ENCODE results near the gene POM121L12.

POM121L12 gene

DNA sequence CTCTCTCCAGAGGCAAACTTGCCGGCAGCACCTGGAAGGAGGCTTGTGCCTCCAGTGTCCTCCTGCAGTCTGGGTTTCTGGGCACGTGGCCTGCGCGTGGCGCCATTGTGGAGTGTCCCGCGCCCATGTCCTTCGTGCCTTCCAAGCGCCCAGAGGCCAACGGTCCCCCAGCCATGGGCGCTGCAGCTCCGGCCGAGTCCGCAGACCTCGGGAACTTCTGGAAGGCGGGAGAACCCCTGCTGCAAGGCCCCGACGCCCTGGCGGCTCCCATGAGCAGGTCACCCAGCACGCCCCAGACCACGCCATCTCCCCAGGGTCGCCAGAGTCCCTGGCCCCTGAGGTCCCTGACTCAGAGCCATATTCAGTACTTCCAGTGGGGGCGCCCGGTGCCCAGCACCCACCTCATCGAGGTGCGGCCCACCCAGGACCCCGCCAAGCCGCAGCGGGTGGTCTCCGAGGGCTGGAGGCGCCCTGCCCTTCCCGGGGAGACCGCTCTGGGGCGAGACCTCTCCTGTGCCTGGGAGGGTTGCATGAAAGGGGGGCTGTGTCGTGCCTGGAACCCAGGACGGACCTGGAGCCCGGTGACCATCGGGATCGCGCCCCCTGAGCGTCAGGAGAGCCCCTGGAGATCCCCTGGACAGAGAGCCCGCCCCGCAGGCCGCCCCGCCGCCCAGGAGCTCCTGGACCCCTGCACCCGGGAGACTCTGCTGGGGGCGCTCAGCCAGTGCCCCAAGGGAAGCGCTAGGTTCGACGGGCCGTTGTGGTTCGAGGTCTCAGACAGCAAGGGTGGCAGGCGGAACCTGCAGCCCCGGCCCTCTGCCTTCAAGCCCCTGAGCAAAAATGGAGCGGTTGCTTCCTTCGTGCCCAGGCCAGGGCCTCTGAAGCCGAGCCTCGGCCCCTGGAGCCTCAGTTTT lies at the start of gene POM121L12:
Gene POM121L12, plus strand, starts transcription at position 135 of the 914 bp plus-strand sequence. Its CDS starts 39 bp downstream, at position 174.
- Mint-ChIP-seq H3K4me3 (no peak within 1 kb of the TSS), H3K27ac (no peak within 1 kb of the TSS), H3K27me3 (no peaks in the 10 kb centered on the region), H3K36me3 (no peaks in the 10 kb centered on the region), H3K9me3 (ENCODE audit: low read depth) (peaks cover 16% of the 10 kb centered on the region), H3K4me1 (ENCODE audit: low read depth) (no peaks in the 10 kb centered on the region)

DNA sequence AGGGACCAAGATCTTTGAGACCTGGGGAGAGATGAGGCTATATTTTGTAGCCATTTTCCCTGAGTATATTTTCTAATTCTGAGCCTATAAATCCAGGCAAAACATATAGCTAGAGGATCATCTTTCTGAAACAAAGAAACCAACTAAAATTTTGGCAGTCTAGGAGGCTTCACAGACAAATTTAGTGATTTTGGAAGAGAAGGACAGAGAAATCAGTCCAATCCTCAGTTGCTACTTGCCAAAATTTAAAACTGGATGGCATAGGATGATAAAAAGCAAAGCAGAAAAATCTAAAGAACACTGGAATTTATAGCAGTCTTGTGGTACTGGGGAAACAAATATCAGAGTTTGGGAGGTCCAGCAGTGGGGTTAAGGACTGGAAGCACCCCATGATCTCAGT lies 43.4 kb upstream of the POM121L12 start:
- Mint-ChIP-seq H3K27ac (no peak overlapping the region), H3K36me3 (no peaks in the 10 kb centered on the region), H3K9me3 (ENCODE audit: low read depth) (peaks cover 18% of the 10 kb centered on the region), H3K4me1 (ENCODE audit: low read depth) (no peaks in the 10 kb centered on the region), H3K27me3 (no peaks in the 10 kb centered on the region), H3K4me3 (no peak overlapping the region)

GRCh38 chr7:52992479-52993162 lies 42.8 kb upstream of the POM121L12 start:
- Mint-ChIP-seq H3K4me3 (no peak overlapping the region), H3K4me1 (ENCODE audit: low read depth) (no peaks in the 10 kb centered on the region), H3K27me3 (no peaks in the 10 kb centered on the region), H3K27ac (no peak overlapping the region), H3K36me3 (no peaks in the 10 kb centered on the region), H3K9me3 (ENCODE audit: low read depth) (peaks cover 18% of the 10 kb centered on the region)

DNA sequence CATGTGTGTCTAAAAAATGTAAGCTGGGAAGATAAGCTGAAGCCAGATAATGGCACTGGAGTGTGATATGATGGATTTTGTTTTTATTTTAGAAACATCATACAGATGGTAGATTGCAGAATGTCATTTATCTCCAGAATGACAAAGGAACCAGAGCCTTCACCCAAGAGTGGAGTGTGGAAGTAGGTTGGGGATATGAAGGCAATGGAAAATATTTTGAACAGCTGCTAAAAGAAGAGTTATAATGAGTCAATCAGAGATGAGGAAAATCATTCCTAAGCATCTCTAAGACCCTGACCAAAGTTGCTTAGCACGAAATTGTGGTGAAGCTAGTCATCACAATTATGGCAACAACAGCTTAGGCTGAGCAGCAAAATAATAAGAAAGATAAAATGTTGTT lies 39.8 kb upstream of the POM121L12 start:
- Mint-ChIP-seq H3K4me3 (no peak overlapping the region), H3K9me3 (ENCODE audit: low read depth) (peaks cover 11% of the 10 kb centered on the region)

GRCh38 chr7:53001221-53001620 lies 34.2 kb upstream of the POM121L12 start:
- Mint-ChIP-seq H3K4me3 (no peak overlapping the region), H3K4me1 (ENCODE audit: low read depth) (no peaks in the 10 kb centered on the region), H3K9me3 (ENCODE audit: low read depth) (peaks cover 3% of the 10 kb centered on the region), H3K27me3 (no peaks in the 10 kb centered on the region), H3K36me3 (no peaks in the 10 kb centered on the region), H3K27ac (no peak overlapping the region)

More for the DNA sequence above, 39.8 kb upstream of the POM121L12 start:
- Mint-ChIP-seq H3K27me3 (no peaks in the 10 kb centered on the region), H3K27ac (no peak overlapping the region), H3K4me1 (ENCODE audit: low read depth) (no peaks in the 10 kb centered on the region), H3K36me3 (no peaks in the 10 kb centered on the region)

DNA sequence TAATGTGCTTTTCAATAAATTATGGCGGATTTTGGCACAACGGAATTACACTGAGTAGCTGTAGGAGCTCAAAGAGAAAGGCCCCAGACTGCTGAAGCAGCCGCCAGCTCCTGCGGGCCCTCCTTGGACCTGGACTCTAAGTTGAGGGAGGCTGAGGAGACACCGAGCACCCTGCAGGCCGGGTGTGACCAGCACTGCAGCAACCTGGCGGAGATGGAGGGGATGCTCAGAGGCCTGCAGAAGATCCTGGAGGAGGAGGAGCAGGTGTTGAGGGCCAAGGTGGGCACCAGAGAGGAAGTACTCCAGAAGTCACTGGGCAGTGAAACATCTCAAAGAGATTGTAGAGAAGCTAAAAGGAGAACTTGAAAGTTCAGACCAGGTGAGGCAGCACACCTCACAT lies 33.0 kb upstream of the POM121L12 start:
- Mint-ChIP-seq H3K36me3 (no peaks in the 10 kb centered on the region), H3K27me3 (no peaks in the 10 kb centered on the region), H3K9me3 (ENCODE audit: low read depth) (peaks cover 7% of the 10 kb centered on the region), H3K4me3 (no peak overlapping the region), H3K4me1 (ENCODE audit: low read depth) (no peaks in the 10 kb centered on the region), H3K27ac (no peak overlapping the region)

DNA sequence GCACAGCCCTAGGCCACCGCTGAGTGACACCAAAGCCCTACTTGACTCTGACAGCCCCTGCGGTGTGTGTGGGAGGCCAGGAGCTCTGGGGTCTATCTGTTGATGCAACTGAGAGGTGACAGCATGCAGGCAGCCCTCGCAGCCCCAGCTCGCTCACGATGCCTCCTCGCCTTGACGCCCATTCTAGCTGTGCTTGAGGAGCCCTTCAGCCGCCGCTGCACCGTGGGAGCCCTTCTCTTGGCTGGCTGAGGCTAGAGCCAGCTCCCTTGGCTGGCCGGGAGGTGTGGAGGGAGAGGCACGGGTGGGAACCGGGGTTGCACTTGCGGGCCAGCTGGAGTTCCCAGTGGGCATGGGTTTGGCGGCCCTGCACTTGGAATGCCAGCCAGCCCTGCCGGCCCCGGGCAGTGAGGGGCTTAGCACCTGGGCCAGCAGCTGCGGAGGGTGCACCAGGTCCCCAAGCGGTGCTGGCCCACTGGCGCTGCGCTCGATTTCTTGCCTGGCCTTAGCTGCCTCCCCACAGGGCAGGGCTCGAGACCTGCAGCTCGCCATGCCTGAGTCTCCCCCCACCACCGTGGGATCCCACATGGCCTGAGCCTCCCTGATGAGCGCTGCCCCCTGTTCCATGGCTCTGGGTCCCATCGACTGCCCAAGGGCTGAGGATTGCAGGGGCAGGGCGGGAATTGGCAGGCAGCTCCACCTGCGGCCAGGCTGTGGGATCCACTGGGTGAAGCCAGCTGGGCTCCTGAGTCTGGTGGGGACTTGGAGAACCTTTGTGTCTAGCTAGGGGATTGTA lies 31.6 kb upstream of the POM121L12 start:
- no peak overlapping the region for H3K27ac Mint-ChIP-seq
- peaks cover 7% of the 10 kb centered on the region for H3K9me3 Mint-ChIP-seq (ENCODE audit: low read depth)
- H3K4me3 Mint-ChIP-seq, result no peak overlapping the region

GRCh38 chr7:53013925-53014324 lies 21.5 kb upstream of the POM121L12 start:
- Mint-ChIP-seq H3K9me3 (ENCODE audit: low read depth) (peaks cover 21% of the 10 kb centered on the region), H3K36me3 (no peaks in the 10 kb centered on the region), H3K4me3 (no peak overlapping the region), H3K27ac (no peak overlapping the region), H3K4me1 (ENCODE audit: low read depth) (no peaks in the 10 kb centered on the region), H3K27me3 (no peaks in the 10 kb centered on the region)

More for the DNA sequence above, 31.6 kb upstream of the POM121L12 start:
- H3K4me1 Mint-ChIP-seq (ENCODE audit: low read depth), result no peaks in the 10 kb centered on the region
- no peaks in the 10 kb centered on the region for H3K36me3 Mint-ChIP-seq
- no peaks in the 10 kb centered on the region for H3K27me3 Mint-ChIP-seq

- Mint-ChIP-seq H3K4me1 (ENCODE audit: low read depth) (no peaks in the 10 kb centered on the region), H3K9me3 (ENCODE audit: low read depth) (peaks cover 18% of the 10 kb centered on the region), H3K36me3 (no peaks in the 10 kb centered on the region), H3K27me3 (no peaks in the 10 kb centered on the region), H3K27ac (no peak overlapping the region), H3K4me3 (no peak overlapping the region)
These were observed 20.0 kb upstream of the POM121L12 start for GRCh38 chr7:53015463-53015862.

GRCh38 chr7:53022893-53023292 lies 12.5 kb upstream of the POM121L12 start:
- H3K27me3 Mint-ChIP-seq, result no peaks in the 10 kb centered on the region
- H3K4me3 Mint-ChIP-seq, result no peak overlapping the region
- H3K36me3 Mint-ChIP-seq, result no peaks in the 10 kb centered on the region
- H3K4me1 Mint-ChIP-seq (ENCODE audit: low read depth), result no peaks in the 10 kb centered on the region
- H3K27ac Mint-ChIP-seq, result no peak overlapping the region
- peaks cover under 1% of the 10 kb centered on the region for H3K9me3 Mint-ChIP-seq (ENCODE audit: low read depth)

GRCh38 chr7:53048638-53049037 lies 13.2 kb downstream of the POM121L12 start:
- H3K4me1 Mint-ChIP-seq (ENCODE audit: low read depth), result no peaks in the 10 kb centered on the region
- no peaks in the 10 kb centered on the region for H3K36me3 Mint-ChIP-seq
- H3K27ac Mint-ChIP-seq, result no peak overlapping the region
- no peaks in the 10 kb centered on the region for H3K27me3 Mint-ChIP-seq
- H3K9me3 Mint-ChIP-seq (ENCODE audit: low read depth), result peaks cover 9% of the 10 kb centered on the region
- no peak overlapping the region for H3K4me3 Mint-ChIP-seq

DNA sequence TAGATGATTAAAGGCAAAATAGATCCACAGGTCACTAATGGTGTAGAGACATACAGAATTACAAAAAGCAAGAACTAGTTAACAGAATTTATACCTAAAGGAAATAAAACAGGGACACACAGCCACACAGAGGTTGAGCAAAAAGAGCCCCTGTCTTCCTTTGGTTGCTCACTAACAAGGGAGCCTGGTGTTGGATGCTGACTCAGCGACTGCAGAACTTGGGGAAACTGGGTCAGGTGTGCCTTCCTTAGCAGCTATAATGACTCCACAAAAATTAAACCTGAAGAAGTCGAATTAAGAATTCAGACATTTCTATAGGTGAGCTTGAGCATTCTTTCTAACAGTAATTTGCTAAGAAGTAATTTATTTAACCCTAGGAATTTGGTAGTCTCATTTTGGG lies 15.0 kb downstream of the POM121L12 start:
- H3K27ac Mint-ChIP-seq, result no peak overlapping the region
- H3K36me3 Mint-ChIP-seq, result no peaks in the 10 kb centered on the region
- no peaks in the 10 kb centered on the region for H3K4me1 Mint-ChIP-seq (ENCODE audit: low read depth)
- H3K4me3 Mint-ChIP-seq, result no peak overlapping the region
- peaks cover 9% of the 10 kb centered on the region for H3K9me3 Mint-ChIP-seq (ENCODE audit: low read depth)
- H3K27me3 Mint-ChIP-seq, result no peaks in the 10 kb centered on the region

DNA sequence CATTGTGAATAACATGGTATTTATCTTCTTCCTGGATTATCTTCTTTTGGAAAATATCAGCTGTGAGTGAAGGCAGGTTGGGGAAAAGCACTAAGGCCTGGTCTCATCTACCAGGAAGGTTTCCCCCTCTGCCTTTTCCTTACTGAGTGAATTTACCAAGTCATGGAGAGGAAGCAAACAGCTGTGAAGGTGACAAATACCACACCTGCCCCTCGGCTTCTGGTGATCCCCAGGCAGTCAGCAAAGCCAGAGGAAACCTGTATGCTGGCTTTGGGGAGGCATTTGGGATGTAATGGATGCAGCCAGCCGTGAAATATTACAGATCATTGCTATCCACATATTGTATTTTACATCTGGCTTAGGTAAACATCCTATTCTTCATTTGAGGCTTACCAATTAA lies 24.2 kb downstream of the POM121L12 start:
- no peak overlapping the region for H3K27ac Mint-ChIP-seq
- H3K36me3 Mint-ChIP-seq, result no peaks in the 10 kb centered on the region
- H3K27me3 Mint-ChIP-seq, result no peaks in the 10 kb centered on the region
- peaks cover 11% of the 10 kb centered on the region for H3K9me3 Mint-ChIP-seq (ENCODE audit: low read depth)
- H3K4me1 Mint-ChIP-seq (ENCODE audit: low read depth), result no peaks in the 10 kb centered on the region
- H3K4me3 Mint-ChIP-seq, result no peak overlapping the region

DNA sequence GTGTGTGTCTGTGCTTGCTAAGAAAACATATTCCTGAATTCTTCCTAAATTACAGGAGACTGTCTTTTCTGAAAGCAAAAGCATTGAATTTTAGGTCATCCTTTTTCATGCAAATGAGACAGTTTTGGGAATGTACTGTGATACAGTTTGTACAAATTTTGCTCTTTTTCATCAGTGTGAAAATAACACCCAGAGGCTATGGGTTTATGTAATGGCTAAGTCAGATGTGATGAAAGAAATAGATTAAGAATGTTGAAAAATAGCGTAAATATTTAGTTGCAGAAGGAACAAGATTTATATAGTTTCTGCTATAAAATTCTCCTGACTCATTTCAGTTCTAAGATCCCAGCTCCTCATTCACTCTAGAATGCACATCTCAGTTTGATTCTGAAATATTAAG lies 24.6 kb downstream of the POM121L12 start:
- Mint-ChIP-seq H3K4me1 (ENCODE audit: low read depth) (no peaks in the 10 kb centered on the region), H3K36me3 (no peaks in the 10 kb centered on the region), H3K27ac (no peak overlapping the region), H3K27me3 (no peaks in the 10 kb centered on the region), H3K4me3 (no peak overlapping the region), H3K9me3 (ENCODE audit: low read depth) (peaks cover 11% of the 10 kb centered on the region)

GRCh38 chr7:53062796-53063195 lies 27.4 kb downstream of the POM121L12 start:
- Mint-ChIP-seq H3K9me3 (ENCODE audit: low read depth) (peaks cover 9% of the 10 kb centered on the region), H3K36me3 (no peaks in the 10 kb centered on the region), H3K27ac (no peak overlapping the region), H3K4me1 (ENCODE audit: low read depth) (no peaks in the 10 kb centered on the region), H3K27me3 (no peaks in the 10 kb centered on the region), H3K4me3 (no peak overlapping the region)

Measured in activated naive CD8-positive, alpha-beta T cell (primary cell).